Measurements from ENCODE around the gene NTN1.

- TF ChIP-seq CTCF (IDR thresholded peaks at IDR 0.05) (no peak), POLR2A (IDR thresholded peaks at IDR 0.05) (no peak)
Measured at GRCh38 chr17:9233271-9233599, 211.9 kb downstream of the NTN1 start.

Data from heart left ventricle (tissue), 13 donors.